H1 (cell line): Measurements from ENCODE around the gene SIX1.

Source experiments
- EZH2 ChIP-seq: fragments of 200-600 bp; sonication (generic); IDR thresholded peaks from 2 replicates; pipeline ENCODE4 v1.7.1; 2012; ENCODE audit warnings: low read depth, mild to moderate bottlenecking, moderate library complexity, low read length, inconsistent platforms; ENCODE audit not compliant: severe bottlenecking
- HDAC6 ChIP-seq: IDR thresholded peaks from one replicate; pipeline ENCODE4 v1.7.1; 2012; ENCODE audit warnings: low read depth, mild to moderate bottlenecking, inconsistent platforms, low read length, moderate library complexity
- POLR2A ChIP-seq, 2 experiments: IDR thresholded peaks; 1 replicate in 1 of 2; 2 replicates in 1 of 2; pipeline ENCODE4 v1.6.1; 2011; ENCODE audit warnings: low read depth in 2 of 2, low read length in 2 of 2, mild to moderate bottlenecking in 2 of 2; ENCODE audit errors: control extremely low read depth in 1 of 2
- POLR2AphosphoS5 ChIP-seq: IDR thresholded peaks from 2 replicates; pipeline ENCODE4 v1.6.1; 2011; ENCODE audit warnings: low read depth, low read length
- TCF12 ChIP-seq: IDR thresholded peaks from 2 replicates; pipeline ENCODE4 v1.6.1; 2011; ENCODE audit warnings: low read depth, mild to moderate bottlenecking, low read length
- YY1 ChIP-seq: IDR thresholded peaks from 2 replicates; pipeline ENCODE4 v1.6.1; 2011; ENCODE audit warnings: low read depth, mild to moderate bottlenecking, low read length
- ZNF274 ChIP-seq: IDR thresholded peaks from 2 replicates; pipeline ENCODE4 v1.7.0; 2012; ENCODE audit warnings: low read length, borderline replicate concordance; ENCODE audit errors: extremely low read depth
- TF ChIP-seq, protein P1 (sequence below), 3 experiments: IDR thresholded peaks; 1 replicate in 2 of 3; 2 replicates in 1 of 3; pipeline versions ENCODE4 v1.5.1 to v1.6.1; 2011; ENCODE audit warnings: low read length in 3 of 3, mild to moderate bottlenecking in 3 of 3, inconsistent platforms in 2 of 3, low read depth in 1 of 3, moderate library complexity in 1 of 3; ENCODE audit not compliant: insufficient read depth in 1 of 3; ENCODE audit errors: control extremely low read depth in 1 of 3
- TF ChIP-seq, protein P2 (sequence below): IDR thresholded peaks from 2 replicates; pipeline ENCODE4 v1.6.1; 2012; ENCODE audit warnings: inconsistent platforms

DNA sequence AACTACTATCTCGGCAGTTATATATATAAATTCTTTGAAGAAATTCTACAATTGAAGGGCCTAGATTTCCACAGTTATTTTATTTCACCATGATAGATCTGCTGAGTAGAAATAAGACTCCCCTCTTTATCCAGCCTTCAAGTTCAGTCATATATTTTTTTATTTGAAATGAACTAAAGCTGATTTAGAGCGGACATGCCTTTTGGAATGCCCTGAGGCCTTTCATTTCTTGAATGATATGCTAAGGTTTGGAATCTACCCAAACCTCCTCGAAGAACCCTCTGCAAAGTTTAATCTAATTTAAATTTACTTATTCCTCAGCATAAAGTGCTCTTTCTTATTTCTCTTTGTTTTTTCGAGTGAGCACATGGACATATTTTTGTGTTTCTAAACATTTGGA lies 15.1 kb downstream of the SIX1 start:
- TF ChIP-seq TCF12 (no peak), POLR2AphosphoS5 (no peak), POLR2A (IDR thresholded peaks at IDR 0.05; ENCODE audit: control extremely low read depth in 1 of 2, low read depth in 2 of 2, low read length in 2 of 2) (no peak), EZH2 (no peak), YY1 (no peak), HDAC6 (no peak), ZNF274 (no peak)
- TF ChIP-seq, protein P1, sequence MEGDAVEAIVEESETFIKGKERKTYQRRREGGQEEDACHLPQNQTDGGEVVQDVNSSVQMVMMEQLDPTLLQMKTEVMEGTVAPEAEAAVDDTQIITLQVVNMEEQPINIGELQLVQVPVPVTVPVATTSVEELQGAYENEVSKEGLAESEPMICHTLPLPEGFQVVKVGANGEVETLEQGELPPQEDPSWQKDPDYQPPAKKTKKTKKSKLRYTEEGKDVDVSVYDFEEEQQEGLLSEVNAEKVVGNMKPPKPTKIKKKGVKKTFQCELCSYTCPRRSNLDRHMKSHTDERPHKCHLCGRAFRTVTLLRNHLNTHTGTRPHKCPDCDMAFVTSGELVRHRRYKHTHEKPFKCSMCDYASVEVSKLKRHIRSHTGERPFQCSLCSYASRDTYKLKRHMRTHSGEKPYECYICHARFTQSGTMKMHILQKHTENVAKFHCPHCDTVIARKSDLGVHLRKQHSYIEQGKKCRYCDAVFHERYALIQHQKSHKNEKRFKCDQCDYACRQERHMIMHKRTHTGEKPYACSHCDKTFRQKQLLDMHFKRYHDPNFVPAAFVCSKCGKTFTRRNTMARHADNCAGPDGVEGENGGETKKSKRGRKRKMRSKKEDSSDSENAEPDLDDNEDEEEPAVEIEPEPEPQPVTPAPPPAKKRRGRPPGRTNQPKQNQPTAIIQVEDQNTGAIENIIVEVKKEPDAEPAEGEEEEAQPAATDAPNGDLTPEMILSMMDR (IDR thresholded peaks at IDR 0.05; ENCODE audit: control extremely low read depth in 1 of 3, insufficient read depth in 1 of 3, low read depth in 1 of 3, low read length in 3 of 3): no peak
- TF ChIP-seq, protein P2, sequence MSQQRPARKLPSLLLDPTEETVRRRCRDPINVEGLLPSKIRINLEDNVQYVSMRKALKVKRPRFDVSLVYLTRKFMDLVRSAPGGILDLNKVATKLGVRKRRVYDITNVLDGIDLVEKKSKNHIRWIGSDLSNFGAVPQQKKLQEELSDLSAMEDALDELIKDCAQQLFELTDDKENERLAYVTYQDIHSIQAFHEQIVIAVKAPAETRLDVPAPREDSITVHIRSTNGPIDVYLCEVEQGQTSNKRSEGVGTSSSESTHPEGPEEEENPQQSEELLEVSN: no peak
